Skeletal muscle satellite cell (primary cell): ENCODE data around the gene CAPSL.

Experiments
- H3K27me3 ChIP-seq: 2 replicates; pipeline ENCODE4 v1.7.0; 2013; ENCODE audit warnings: low read length; ENCODE audit not compliant: control insufficient read depth, insufficient read depth
- H3K36me3 ChIP-seq: 2 replicates; pipeline ENCODE4 v1.7.0; 2013; ENCODE audit warnings: mild to moderate bottlenecking, control low read depth, low read length; ENCODE audit not compliant: insufficient read depth
- H3K4me1 ChIP-seq: 2 replicates; pipeline ENCODE4 v1.7.0; 2013; ENCODE audit warnings: low read length; ENCODE audit not compliant: control insufficient read depth, insufficient read depth
- H3K4me2 ChIP-seq: 2 replicates; pipeline ENCODE4 v1.7.0; 2013; ENCODE audit warnings: mild to moderate bottlenecking, low read length
- H3K4me3 ChIP-seq: 2 replicates; pipeline ENCODE4 v1.7.0; 2013; ENCODE audit warnings: low read length
- H3K9ac ChIP-seq: 2 replicates; pipeline ENCODE4 v1.7.0; 2013; ENCODE audit warnings: mild to moderate bottlenecking, low read depth, low read length, moderate library complexity
- H3K9me3 ChIP-seq: replicated peaks from 2 replicates; pipeline ENCODE4 v1.7.0; 2013; ENCODE audit warnings: mild to moderate bottlenecking, control low read depth, low read length

CAPSL gene

GRCh38 chr5:35939639-35940038, 1.2 kb upstream of the CAPSL start:
- Histone ChIP-seq H3K9ac (no peak overlapping the region), H3K4me1 (no peaks in the 10 kb centered on the region), H3K27me3 (peaks cover 30% of the 10 kb centered on the region), H3K4me2 (no peak overlapping the region), H3K9me3 (no peaks in the 10 kb centered on the region), H3K4me3 (no peak overlapping the region), H3K36me3 (no peaks in the 10 kb centered on the region)

- Histone ChIP-seq H3K36me3 (no peaks in the 10 kb centered on the region), H3K9ac (no peak overlapping the region), H3K9me3 (no peaks in the 10 kb centered on the region), H3K4me1 (peaks cover 15% of the 10 kb centered on the region), H3K27me3 (peaks cover 20% of the 10 kb centered on the region), H3K4me3 (no peak overlapping the region), H3K4me2 (peak overlapping the region; percentile 54)
Measured at GRCh38 chr5:35926389-35927051, 11.9 kb downstream of the CAPSL start.

- H3K9me3 ChIP-seq, result no peaks in the 10 kb centered on the region
- peaks cover 15% of the 10 kb centered on the region for H3K4me1 ChIP-seq
- peak overlapping the region; percentile 52 for H3K4me3 ChIP-seq
- H3K9ac ChIP-seq, result peak overlapping the region; percentile 55
- H3K4me2 ChIP-seq, result peak overlapping the region; percentile 76
- no peaks in the 10 kb centered on the region for H3K36me3 ChIP-seq
- H3K27me3 ChIP-seq, result peaks cover 14% of the 10 kb centered on the region
Measured at GRCh38 chr5:35924950-35925722, 13.3 kb downstream of the CAPSL start.

GRCh38 chr5:35924122-35924949, 14.1 kb downstream of the CAPSL start:
- Histone ChIP-seq H3K27me3 (peaks cover 14% of the 10 kb centered on the region), H3K36me3 (no peaks in the 10 kb centered on the region), H3K9me3 (no peaks in the 10 kb centered on the region), H3K4me2 (peak overlapping the region; percentile 76), H3K9ac (peak overlapping the region; percentile 55), H3K4me1 (peaks cover 23% of the 10 kb centered on the region), H3K4me3 (peak overlapping the region; percentile 52)

- H3K36me3 ChIP-seq, result no peaks in the 10 kb centered on the region
- peaks cover 35% of the 10 kb centered on the region for H3K4me1 ChIP-seq
- H3K9me3 ChIP-seq, result no peaks in the 10 kb centered on the region
- H3K4me2 ChIP-seq, result no peak overlapping the region
- peaks cover 6% of the 10 kb centered on the region for H3K27me3 ChIP-seq
- no peak overlapping the region for H3K4me3 ChIP-seq
- no peak overlapping the region for H3K9ac ChIP-seq
Measured at GRCh38 chr5:35922468-35922867, 16.0 kb downstream of the CAPSL start.

GRCh38 chr5:35921930-35922329, 16.5 kb downstream of the CAPSL start:
- Histone ChIP-seq H3K9ac (no peak overlapping the region), H3K27me3 (peaks cover 1% of the 10 kb centered on the region), H3K4me3 (no peak overlapping the region), H3K4me1 (peaks cover 35% of the 10 kb centered on the region), H3K36me3 (no peaks in the 10 kb centered on the region), H3K9me3 (no peaks in the 10 kb centered on the region), H3K4me2 (no peak overlapping the region)

- Histone ChIP-seq H3K4me2 (no peak overlapping the region), H3K4me1 (peaks cover 35% of the 10 kb centered on the region), H3K27me3 (no peaks in the 10 kb centered on the region), H3K4me3 (no peak overlapping the region), H3K9ac (no peak overlapping the region), H3K36me3 (no peaks in the 10 kb centered on the region), H3K9me3 (no peaks in the 10 kb centered on the region)
Measured at GRCh38 chr5:35920890-35921289, 17.5 kb downstream of the CAPSL start.

- Histone ChIP-seq H3K9me3 (no peaks in the 10 kb centered on the region), H3K4me3 (no peak overlapping the region), H3K4me2 (no peak overlapping the region)
Measured at GRCh38 chr5:35919191-35919590, 19.2 kb downstream of the CAPSL start.

GRCh38 chr5:35908814-35909213, 29.6 kb downstream of the CAPSL start:
- no peaks in the 10 kb centered on the region for H3K4me1 ChIP-seq
- H3K4me3 ChIP-seq, result no peak overlapping the region
- H3K9me3 ChIP-seq, result no peaks in the 10 kb centered on the region
- H3K9ac ChIP-seq, result no peak overlapping the region
- no peaks in the 10 kb centered on the region for H3K36me3 ChIP-seq
- H3K4me2 ChIP-seq, result no peak overlapping the region
- no peaks in the 10 kb centered on the region for H3K27me3 ChIP-seq

More at GRCh38 chr5:35919191-35919590, 19.2 kb downstream of the CAPSL start:
- H3K36me3 ChIP-seq, result no peaks in the 10 kb centered on the region
- no peaks in the 10 kb centered on the region for H3K27me3 ChIP-seq
- H3K4me1 ChIP-seq, result peaks cover 24% of the 10 kb centered on the region
- no peak overlapping the region for H3K9ac ChIP-seq

- Histone ChIP-seq H3K4me3 (no peak overlapping the region), H3K36me3 (no peaks in the 10 kb centered on the region), H3K9me3 (no peaks in the 10 kb centered on the region), H3K4me2 (no peak overlapping the region), H3K4me1 (no peaks in the 10 kb centered on the region), H3K9ac (no peak overlapping the region), H3K27me3 (no peaks in the 10 kb centered on the region)
Measured at GRCh38 chr5:35908228-35908627, 30.2 kb downstream of the CAPSL start.

- Histone ChIP-seq H3K4me3 (no peak overlapping the region), H3K27me3 (no peaks in the 10 kb centered on the region), H3K9ac (no peak overlapping the region), H3K4me1 (no peaks in the 10 kb centered on the region), H3K4me2 (no peak overlapping the region), H3K36me3 (no peaks in the 10 kb centered on the region), H3K9me3 (no peaks in the 10 kb centered on the region)
Measured at GRCh38 chr5:35904443-35905132, 33.8 kb downstream of the CAPSL start.
